ENCODE results near the gene ACAP2.

DNA sequence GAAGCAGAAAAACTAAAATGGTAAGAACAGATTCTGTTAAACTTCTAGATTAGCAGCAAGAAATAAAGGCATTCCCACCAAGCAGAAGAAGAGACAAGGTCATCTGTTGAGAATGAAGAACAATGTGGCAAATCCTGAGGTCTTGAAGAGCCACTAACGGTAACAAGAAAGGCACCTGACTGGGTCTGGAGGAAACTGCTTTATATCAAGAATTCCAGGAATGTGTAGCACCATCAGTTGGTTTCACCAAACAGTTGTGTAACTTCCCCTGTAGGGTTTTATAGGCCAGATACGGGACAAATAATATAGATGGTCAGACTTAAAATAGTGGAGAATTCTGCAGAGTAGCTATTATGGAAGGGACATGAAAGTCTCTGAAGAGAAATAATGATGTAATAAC is 57.3 kb downstream of the ACAP2 start:
- TF ChIP-seq EZH2phosphoT487 (IDR thresholded peaks at IDR 0.05; ENCODE audit: borderline replicate concordance, low read depth, low read length) (no peak), CTCF (conservative IDR thresholded peaks at IDR 0.05; ENCODE audit: low read length) (no peak)

Measured in OCI-LY7 (cell line).